Fibroblast of the aortic adventitia (primary cell): ENCODE data around the gene SLC9A9. TPM values are rescaled to one million over a fixed set of nuclear protein-coding genes. Genes with fewer than 3 reads are reported as not detected.
"Not testable (repeated sequence)": the region's sequence is repeated elsewhere in the genome, so short reads cannot be mapped to it uniquely, and the experiment has no call there.

Experiments
- DNase-seq: peaks from one replicate; pipeline ENCODE4 v3.0.0-alpha.2; 2010; ENCODE audit warnings: low read depth
- H3K4me3 ChIP-seq: 2 replicates; pipeline ENCODE4 v1.5.1; 2011; ENCODE audit warnings: low read depth, mild to moderate bottlenecking, control low read depth, low read length, moderate library complexity
- total RNA-seq: library from RNA; depleted of rRNA; stranded (reverse); fragments of >200 nt; gene quantifications from 2 replicates; pipeline ENCODE4 v1.2.3, GENCODE V29; 2012; ENCODE audit warnings: low replicate concordance
- TF ChIP-seq, protein P1 (sequence below): IDR thresholded peaks from 2 replicates; pipeline ENCODE4 v1.5.1; 2011; ENCODE audit warnings: mild to moderate bottlenecking, low read length, control low read depth, inconsistent platforms; ENCODE audit not compliant: insufficient read depth

Gene SLC9A9
- total RNA-seq, 1 donor = 23.8 TPM

DNA sequence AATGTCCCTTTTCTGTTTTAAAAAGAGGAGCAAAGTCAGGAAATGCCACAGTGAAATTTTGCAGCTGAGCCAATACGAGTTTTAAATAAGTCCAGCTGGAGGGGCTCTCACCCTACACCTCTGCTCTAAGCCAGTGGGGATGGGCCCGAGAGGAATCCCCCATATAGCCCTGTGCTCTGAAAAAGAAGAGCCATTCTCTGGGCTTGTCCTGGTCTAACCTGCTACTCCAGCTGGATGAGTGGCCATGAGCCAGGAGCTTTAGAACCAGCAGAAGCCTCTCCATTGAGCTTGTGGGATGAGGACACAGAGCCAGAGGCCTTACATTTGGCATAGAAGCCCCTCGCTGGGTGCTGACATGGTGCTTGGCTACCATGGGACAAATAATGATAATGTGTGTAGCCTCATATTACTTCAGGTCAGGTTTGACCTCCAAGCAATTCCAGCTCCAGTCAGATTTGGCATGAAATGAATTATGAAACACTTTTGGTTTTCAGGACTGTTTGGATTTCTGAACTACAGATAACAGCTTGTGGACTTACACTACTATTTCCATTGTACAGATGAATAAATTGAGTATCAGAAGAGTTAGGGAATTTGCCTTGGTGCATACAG lies 556.3 kb downstream of the SLC9A9 start:
- no peak overlapping the region for H3K4me3 ChIP-seq
- DNase-seq = peak; percentile 46
- TF ChIP-seq, protein P1, sequence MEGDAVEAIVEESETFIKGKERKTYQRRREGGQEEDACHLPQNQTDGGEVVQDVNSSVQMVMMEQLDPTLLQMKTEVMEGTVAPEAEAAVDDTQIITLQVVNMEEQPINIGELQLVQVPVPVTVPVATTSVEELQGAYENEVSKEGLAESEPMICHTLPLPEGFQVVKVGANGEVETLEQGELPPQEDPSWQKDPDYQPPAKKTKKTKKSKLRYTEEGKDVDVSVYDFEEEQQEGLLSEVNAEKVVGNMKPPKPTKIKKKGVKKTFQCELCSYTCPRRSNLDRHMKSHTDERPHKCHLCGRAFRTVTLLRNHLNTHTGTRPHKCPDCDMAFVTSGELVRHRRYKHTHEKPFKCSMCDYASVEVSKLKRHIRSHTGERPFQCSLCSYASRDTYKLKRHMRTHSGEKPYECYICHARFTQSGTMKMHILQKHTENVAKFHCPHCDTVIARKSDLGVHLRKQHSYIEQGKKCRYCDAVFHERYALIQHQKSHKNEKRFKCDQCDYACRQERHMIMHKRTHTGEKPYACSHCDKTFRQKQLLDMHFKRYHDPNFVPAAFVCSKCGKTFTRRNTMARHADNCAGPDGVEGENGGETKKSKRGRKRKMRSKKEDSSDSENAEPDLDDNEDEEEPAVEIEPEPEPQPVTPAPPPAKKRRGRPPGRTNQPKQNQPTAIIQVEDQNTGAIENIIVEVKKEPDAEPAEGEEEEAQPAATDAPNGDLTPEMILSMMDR = no peak

DNA sequence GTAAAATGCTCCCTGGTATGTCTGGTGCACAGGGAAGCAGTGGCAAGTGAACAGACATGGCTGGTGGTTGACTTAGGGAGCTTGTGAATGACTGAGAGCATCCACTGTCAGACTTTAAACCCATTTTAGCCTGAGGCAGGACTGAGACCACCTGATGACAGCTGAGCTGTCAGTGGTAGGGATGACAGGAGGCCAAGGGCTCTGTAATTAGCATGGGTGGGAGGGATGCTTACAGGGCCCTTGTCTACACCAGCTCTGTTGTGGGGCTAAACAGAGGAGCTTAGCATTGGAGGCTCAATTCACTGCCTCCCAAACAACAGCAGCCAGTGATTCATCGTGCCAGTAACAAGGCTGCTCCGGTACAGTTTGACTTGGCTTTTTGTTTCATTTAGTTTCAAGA lies 559.3 kb downstream of the SLC9A9 start:
- DNase-seq = no peak
- TF ChIP-seq, protein P1 = no peak
- H3K4me3 ChIP-seq = no peak overlapping the region

DNA sequence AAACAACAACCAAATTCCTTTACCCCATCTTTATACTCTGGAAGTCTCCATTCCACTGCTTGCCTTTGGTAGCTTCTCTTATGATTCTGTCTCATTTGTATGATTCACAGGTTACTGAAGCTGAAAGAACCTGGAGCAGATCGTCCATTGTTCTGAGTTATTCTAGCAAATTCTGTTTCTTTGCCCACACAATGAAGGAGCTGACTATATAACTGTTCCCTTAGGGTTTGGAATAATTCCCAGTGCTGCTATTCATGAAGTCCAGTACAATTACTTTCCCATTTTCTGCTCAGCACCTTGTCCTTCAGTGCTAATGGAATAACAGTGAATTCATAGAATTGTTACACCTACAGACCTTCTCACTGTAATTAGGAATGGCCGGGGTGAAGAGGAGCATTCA lies 560.9 kb downstream of the SLC9A9 start:
- DNase-seq = peak; percentile 72
- H3K4me3 ChIP-seq = no peak overlapping the region
- TF ChIP-seq, protein P1 = no peak

DNA sequence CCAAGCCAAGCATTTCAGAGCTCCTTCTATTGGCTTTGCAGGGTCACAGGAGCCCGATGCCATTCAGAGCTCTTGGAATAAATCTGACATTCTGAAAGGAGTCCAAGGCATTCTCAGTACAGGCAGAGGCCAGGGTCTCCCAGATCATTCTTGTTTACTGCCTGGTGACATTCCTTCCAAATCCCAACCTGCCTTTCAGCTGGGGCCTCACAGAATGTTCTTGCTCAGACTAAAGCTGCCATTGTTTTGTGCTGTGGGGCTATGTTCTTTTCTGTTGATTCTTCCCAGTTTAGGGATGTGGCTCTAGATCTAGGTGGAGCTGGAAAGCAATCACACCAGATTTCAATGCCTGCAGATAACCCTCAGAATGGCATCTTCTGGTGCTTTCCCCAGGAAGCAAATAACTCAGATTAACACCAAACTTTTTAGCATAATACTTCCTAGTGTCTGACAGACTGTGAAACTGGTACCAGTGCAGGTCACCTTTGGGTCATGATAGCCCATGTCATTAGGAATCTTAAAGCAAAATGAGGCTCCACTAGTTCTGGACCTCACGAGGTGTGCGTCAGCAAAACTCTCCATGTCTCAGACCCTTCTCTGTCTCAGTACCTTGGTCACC lies 561.8 kb downstream of the SLC9A9 start:
- DNase-seq = no peak
- H3K4me3 ChIP-seq = no peak overlapping the region
- TF ChIP-seq, protein P1 = no peak

DNA sequence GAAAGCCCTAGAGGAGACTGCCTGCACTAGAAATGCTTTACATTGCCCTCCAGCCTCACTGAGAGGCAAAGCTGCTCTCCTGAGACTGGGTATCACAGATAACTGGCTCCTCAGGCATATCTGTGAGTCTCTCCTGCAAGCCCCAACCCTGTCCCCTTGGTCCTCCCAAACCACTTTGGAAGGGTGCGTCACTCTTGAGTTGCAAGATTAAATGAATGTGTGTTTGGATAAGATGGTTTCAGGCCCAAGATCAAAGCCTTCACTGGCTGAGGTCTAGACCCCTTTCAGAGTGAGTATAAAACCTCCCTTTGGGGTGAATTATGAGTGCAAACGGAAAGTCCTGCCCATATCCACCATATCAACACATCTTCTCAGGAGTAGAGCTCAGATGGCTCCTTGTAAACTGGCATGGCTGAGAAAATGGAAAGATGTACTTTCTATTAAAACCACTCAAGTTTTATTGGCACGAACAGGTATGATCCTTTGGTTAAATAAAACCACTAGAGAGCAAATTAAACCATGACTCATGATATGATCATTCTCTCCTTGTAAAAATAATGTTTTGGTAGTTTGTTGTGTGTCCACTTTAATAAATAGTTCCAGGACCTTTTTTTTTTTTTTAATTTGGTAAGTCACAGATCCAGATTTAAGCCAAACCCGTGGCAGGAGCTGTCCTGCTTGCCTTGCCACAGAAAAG lies 564.7 kb downstream of the SLC9A9 start:
- no peak overlapping the region for H3K4me3 ChIP-seq
- TF ChIP-seq, protein P1 = no peak
- no peak for DNase-seq

DNA sequence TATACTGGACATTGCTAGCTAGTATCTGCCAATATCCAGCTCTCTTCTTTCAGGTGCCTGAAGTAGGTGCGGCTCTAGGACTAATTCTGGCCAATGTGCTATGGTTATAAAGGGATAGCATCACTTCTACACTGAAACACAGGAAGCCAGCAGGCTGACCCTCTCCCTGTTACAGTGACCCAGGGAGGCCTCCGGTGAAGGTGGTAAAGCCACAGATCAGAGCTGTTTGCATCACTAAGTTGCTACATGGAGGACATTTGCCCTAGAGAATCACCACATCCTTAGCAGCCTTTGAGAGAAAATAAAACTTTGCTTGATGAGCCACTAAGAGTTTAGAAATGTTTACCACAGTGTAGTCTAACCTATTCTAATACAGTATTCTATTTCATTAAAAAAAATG lies 567.3 kb downstream of the SLC9A9 start:
- TF ChIP-seq, protein P1 = no peak
- DNase-seq = no peak
- H3K4me3 ChIP-seq = no peak overlapping the region

DNA sequence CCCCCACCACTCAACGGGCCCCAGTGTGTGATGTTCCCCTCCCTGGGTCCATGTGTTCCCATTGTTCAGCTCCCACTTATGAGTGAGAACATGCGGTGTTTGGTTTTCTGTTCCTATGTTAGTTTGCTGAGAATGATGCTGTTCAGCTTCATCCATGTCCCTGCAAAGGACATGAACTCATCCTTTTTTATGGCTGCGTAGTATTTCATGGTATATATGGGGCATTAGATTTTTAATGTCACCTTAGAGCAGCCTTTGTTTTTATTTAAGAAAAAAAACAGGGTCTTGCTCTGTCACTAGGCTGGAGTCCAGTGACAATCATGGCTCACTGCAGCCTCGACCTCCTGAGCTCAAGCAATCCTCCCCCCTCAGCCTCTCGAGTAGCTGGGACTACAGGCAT lies 568.7 kb downstream of the SLC9A9 start:
- not testable (repeated sequence) for H3K4me3 ChIP-seq, DNase-seq
